K562 (cell line): ENCODE data around the gene IGFBPL1. TPM values are rescaled to one million over a fixed set of nuclear protein-coding genes. Genes with fewer than 3 reads are reported as not detected.

Experiments
- ATAC-seq: fragments of 200-7000 bp; cut with Tn5 transposase; 3 replicates; pipeline ENCODE4 v1.9.1; 2020; ENCODE audit warnings: moderate library complexity
- BruUV-seq: library from RNA; stranded (reverse); fragments of 400-500 nt; replicated peaks from 2 replicates; lab custom pipeline; 2021; lab: Mats Ljungman, UMichigan
- CTCF ChIA-PET: fragments of 300-600 bp; formaldehyde crosslinking; extraction: SDS; loops from one replicate; lab custom pipeline; 2021; ENCODE audit warnings: low intra/inter-chr PET ratio; lab: Yijun Ruan, JAX
- POLR2A ChIA-PET: fragments of 300-600, 350-650 bp; sonication (Branson Sonifier 250); formaldehyde crosslinking; extraction: SDS; loops from one replicate; lab custom pipeline; 2021; ENCODE audit warnings: antibody characterized with exemption, inconsistent platforms; lab: Yijun Ruan, JAX
- DNase-seq, 4 experiments: peaks; one replicate each; pipeline versions ENCODE4 v3.0.0 to v3.0.0-alpha.2; 2011 to 2018; ENCODE audit warnings: low spot score in 3 of 4, mixed read lengths in 3 of 4; ENCODE audit errors: extremely low read depth in 1 of 4
- FAIRE-seq: peaks from 2 replicates; lab custom pipeline; 2011; peaks lifted over from hg19 to GRCh38; lab: Jason Lieb, UNC
- H2AFZ ChIP-seq: 2 replicates; pipeline ENCODE4 v1.6.0; 2011; ENCODE audit warnings: low read depth, low read length, control low read depth, inconsistent platforms
- H3K27ac ChIP-seq: fragments of 200-600 bp; 3 replicates; pipeline ENCODE4 v1.8.0; 2011; ENCODE audit warnings: low read depth, mild to moderate bottlenecking, control low read depth, inconsistent platforms, low read length, moderate library complexity, mixed read lengths; ENCODE audit errors: extremely low read depth
- H3K27me3 ChIP-seq, 2 experiments: fragments of 300-600 bp in 1 of 2; 2 replicates in 1 of 2; 3 replicates in 1 of 2; pipeline versions ENCODE4 v1.6.0 to v1.8.0; 2011; ENCODE audit warnings: inconsistent platforms in 2 of 2, low read length in 2 of 2, mild to moderate bottlenecking in 1 of 2, mixed read lengths in 1 of 2, moderate library complexity in 1 of 2; ENCODE audit not compliant: control insufficient read depth in 2 of 2, insufficient read depth in 2 of 2
- H3K36me3 ChIP-seq: fragments of 300-600 bp; 3 replicates; pipeline ENCODE4 v1.8.0; 2011; ENCODE audit warnings: mild to moderate bottlenecking, low read length, inconsistent platforms; ENCODE audit not compliant: control insufficient read depth, insufficient read depth
- H3K4me1 ChIP-seq, 2 experiments: fragments of 200-600 bp in 1 of 2; replicated peaks in 1 of 2; 2 replicates in 1 of 2; 3 replicates in 1 of 2; pipeline versions ENCODE4 v1.5.1 to v1.8.0; 2011; ENCODE audit warnings: inconsistent platforms in 2 of 2, low read length in 2 of 2, mild to moderate bottlenecking in 1 of 2, mixed read lengths in 1 of 2, moderate library complexity in 1 of 2; ENCODE audit not compliant: control insufficient read depth in 2 of 2, insufficient read depth in 2 of 2
- H3K4me2 ChIP-seq: 2 replicates; pipeline ENCODE4 v1.6.1; 2011; ENCODE audit warnings: low read length, control low read depth, inconsistent platforms, mixed read lengths; ENCODE audit not compliant: insufficient read depth
- H3K4me3 ChIP-seq: fragments of 200-600 bp; sonication (generic), shearing (Covaris generic); 2 replicates; pipeline ENCODE4 v1.5.1; 2016; ENCODE audit warnings: control low read depth, inconsistent platforms
- H3K79me2 ChIP-seq: fragments of 200-600 bp; 3 replicates; pipeline ENCODE4 v1.8.0; 2011; ENCODE audit warnings: low read length, inconsistent platforms; ENCODE audit not compliant: control insufficient read depth, insufficient read depth
- H3K9ac ChIP-seq, 2 experiments: 2 replicates each; pipeline versions ENCODE4 v1.6.0 to v1.6.1; 2011; ENCODE audit warnings: low read depth in 2 of 2, low read length in 2 of 2, control low read depth in 1 of 2, inconsistent platforms in 1 of 2, mild to moderate bottlenecking in 1 of 2, mixed read lengths in 1 of 2; ENCODE audit not compliant: insufficient read depth in 1 of 2
- H3K9me1 ChIP-seq: one replicate; pipeline ENCODE4 v1.6.0; 2011; ENCODE audit warnings: inconsistent platforms, mild to moderate bottlenecking, low read length, moderate library complexity; ENCODE audit not compliant: control insufficient read depth, insufficient read depth
- H3K9me3 ChIP-seq: replicated peaks from 2 replicates; pipeline ENCODE4 v1.5.1; 2011; ENCODE audit warnings: low read depth, low read length, inconsistent platforms; ENCODE audit not compliant: control insufficient read depth, insufficient read depth
- H4K20me1 ChIP-seq: replicated peaks from 2 replicates; pipeline ENCODE4 v1.6.1; 2011; ENCODE audit warnings: low read length, inconsistent platforms, mixed read lengths; ENCODE audit not compliant: control insufficient read depth, insufficient read depth
- IRF2 ChIP-seq: sonication (generic); formaldehyde crosslinking; IDR thresholded peaks from 2 replicates; pipeline ENCODE4 v1.8.1; 2022; ENCODE audit warnings: mild to moderate bottlenecking, missing genetic modification reagents
- SRSF7 ChIP-seq: fragments of 200-400 bp; formaldehyde crosslinking; optimal IDR thresholded peaks from 2 replicates; pipeline ENCODE3; 2017; ENCODE audit warnings: mild to moderate bottlenecking, low read depth, low read length
- ZNF24 ChIP-seq: fragments of 450-650 bp; IDR thresholded peaks from 2 replicates; pipeline ENCODE4 v1.6.1; 2016
- WGBS: fragments of 100-300 bp; shearing (Covaris generic); methylation state at CpG from one replicate; pipeline ENCODE4 v1.1.6; 2016; ENCODE audit warnings: low coverage, mixed read lengths; ENCODE audit not compliant: insufficient coverage; ENCODE audit errors: missing lambda C conversion rate; 5-methylcytosine and 5-hydroxymethylcytosine counted together
- in situ Hi-C: fragments of 300-500 bp; cut with MboI; formaldehyde crosslinking; loops from 4 replicates; pipeline ENCODE4 v1.15.0; 2018; ENCODE audit warnings: inconsistent platforms, mixed read lengths
- intact Hi-C: fragments of 100-400 bp; cut with micrococcal nuclease; formaldehyde crosslinking; loops from 2 replicates; pipeline ENCODE4 v1.14.2; 2022
- polyA plus RNA-seq, 8 experiments: library from polyadenylated mRNA; depleted of rRNA in 4 of 8; stranded (reverse) in 5 of 8; unstranded in 3 of 8; fragments of >200 nt; fragmentation: Nextera tagmentation in 2 of 8; fragmentation: Illumina TruSeq in 1 of 8; extraction: Ambion mirVana in 2 of 8; extraction: Trizol in 1 of 8; gene quantifications; 2 replicates each; pipeline versions ENCODE4 v1.2.1 to v1.2.3, GENCODE V29; 2011 to 2014; ENCODE audit warnings: inconsistent platforms in 1 of 8, missing spikeins in 1 of 8
- total RNA-seq, 7 experiments: library from RNA; depleted of rRNA in 6 of 7; stranded (reverse); fragments of >200 nt in 6 of 7; fragmentation: Illumina TruSeq in 2 of 7; extraction: Trizol in 2 of 7; gene quantifications; 2 replicates each; pipeline versions ENCODE4 v1.2.1 to v1.2.3, GENCODE V29; 2011 to 2021; ENCODE audit warnings: low replicate concordance in 1 of 7

The IGFBPL1 gene
- total and polyA plus RNA-seq, 9 of the 15 experiments (the other 6 are each of a cell fraction or from before 2014, with no cell fraction given), result not detected

DNA sequence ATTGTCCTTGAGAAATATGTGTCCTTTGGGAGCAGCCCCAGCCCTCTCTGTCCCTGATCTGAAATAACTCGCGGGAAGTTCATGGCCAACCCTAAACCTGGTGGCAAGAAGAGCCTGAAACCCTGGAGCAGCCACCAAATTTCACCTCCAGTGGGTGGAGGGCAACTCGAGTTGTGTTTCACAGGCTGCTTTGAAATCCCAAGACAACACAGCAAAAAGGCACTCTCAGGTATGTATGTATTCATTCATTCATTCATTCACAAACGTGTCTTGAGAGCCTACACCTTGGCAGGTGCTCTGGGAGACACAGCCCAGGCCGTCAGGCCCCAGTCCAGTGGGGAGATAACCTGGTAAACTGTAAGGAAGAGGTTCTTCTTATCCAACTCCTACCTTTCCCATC lies 67.4 kb downstream of the IGFBPL1 start:
- 0% methylated on average over 5 of the region's 5 CpGs for WGBS
- BruUV-seq, result no TSS peak

More for the DNA sequence above, 67.4 kb downstream of the IGFBPL1 start:
- H3K9me1 ChIP-seq, result no peaks in the 10 kb centered on the region
- H3K36me3 ChIP-seq, result no peaks in the 10 kb centered on the region
- H3K4me2 ChIP-seq, result no peak overlapping the region
- intact Hi-C loops (no loop called here), in situ Hi-C loops (loop anchor here (5.0 to 25.0 kb wide), 3 partner anchors 450 to 870 kb away; partner anchors contain the start of gene POLR1E)
- no peak overlapping the region for H3K27ac ChIP-seq
- H4K20me1 ChIP-seq, result 0 out of 2 replicates have a peak, but pooled peaks cover 9% of the 10 kb centered on the region
- H3K79me2 ChIP-seq, result no peaks in the 10 kb centered on the region
- TF ChIP-seq IRF2 (no peak), SRSF7 (no peak), ZNF24 (peak; percentile 39; the same call in 1 of the 2 replicates)
- no peak for ATAC-seq
- H3K4me1 ChIP-seq, result no peaks in the 10 kb centered on the region; a peak in 1 of 5 replicates
- H3K4me3 ChIP-seq, result no peak overlapping the region
- DNase-seq, result no peak
- no peaks in the 10 kb centered on the region for H3K9me3 ChIP-seq
- CTCF ChIA-PET, result no interaction called here
- POLR2A ChIA-PET, result no interaction called here
- H3K9ac ChIP-seq, result no peak overlapping the region
- peaks cover 11 to 27% of the 10 kb centered on the region in 2 experiments; a peak in 3 of 5 replicates for H3K27me3 ChIP-seq
- no peak overlapping the region for H2AFZ ChIP-seq
- no peak for FAIRE-seq

Other genes with a start within 250 kb of the IGFBPL1 start
- gene ALDH1B1, start 31.8 kb downstream of the IGFBPL1 start, total RNA-seq (2014; rRNA removed), result 24.1 and 37.6 TPM in 2 replicates
- gene ALDH1B1, start 31.8 kb downstream of the IGFBPL1 start, total RNA-seq (2014; rRNA removed; fragmentation: Illumina TruSeq; extraction: Trizol), result 29.5 and 33.6 TPM in 2 replicates
- gene ALDH1B1, start 31.8 kb downstream of the IGFBPL1 start, total RNA-seq (2015; rRNA removed; fragmentation: Illumina TruSeq; extraction: Trizol), result 39.2 and 41.0 TPM in 2 replicates
- gene ALDH1B1, start 31.8 kb downstream of the IGFBPL1 start, total RNA-seq (2021), result 44.8 and 46.3 TPM in 2 replicates
- 27.4 and 30.8 TPM in 2 replicates for gene ALDH1B1, start 31.8 kb downstream of the IGFBPL1 start, polyA plus RNA-seq (2011; rRNA removed)
- gene ALDH1B1, start 31.8 kb downstream of the IGFBPL1 start, polyA plus RNA-seq (2014; fragmentation: Illumina TruSeq; extraction: Trizol), result 46.5 and 51.6 TPM in 2 replicates
- gene ALDH1B1, start 31.8 kb downstream of the IGFBPL1 start, polyA plus RNA-seq (2014; fragmentation: Nextera tagmentation; extraction: Ambion mirVana), result 10 to 100 TPM in 1 of 2 experiments, 1 to 10 TPM in 1; 8.6 to 12.7 TPM
- 22.4 and 27.7 TPM in 2 replicates for gene ALDH1B1, start 31.8 kb downstream of the IGFBPL1 start, polyA plus RNA-seq (2014; rRNA removed)
- not detected in 2 replicates for gene ANKRD18A, start 196.1 kb upstream of the IGFBPL1 start, total RNA-seq (2014; rRNA removed)
- not detected in 2 replicates for gene ANKRD18A, start 196.1 kb upstream of the IGFBPL1 start, total RNA-seq (2014; rRNA removed; fragmentation: Illumina TruSeq; extraction: Trizol)
- gene ANKRD18A, start 196.1 kb upstream of the IGFBPL1 start, total RNA-seq (2015; rRNA removed; fragmentation: Illumina TruSeq; extraction: Trizol), result not detected in 2 replicates
- 0.76 and 1.9 TPM in 2 replicates for gene ANKRD18A, start 196.1 kb upstream of the IGFBPL1 start, total RNA-seq (2021)
- not detected in 2 replicates for gene ANKRD18A, start 196.1 kb upstream of the IGFBPL1 start, polyA plus RNA-seq (2011; rRNA removed)
- not detected in 2 replicates for gene ANKRD18A, start 196.1 kb upstream of the IGFBPL1 start, polyA plus RNA-seq (2014; fragmentation: Illumina TruSeq; extraction: Trizol)
- gene ANKRD18A, start 196.1 kb upstream of the IGFBPL1 start, polyA plus RNA-seq (2014; fragmentation: Nextera tagmentation; extraction: Ambion mirVana), result not detected
- not detected in 2 replicates for gene ANKRD18A, start 196.1 kb upstream of the IGFBPL1 start, polyA plus RNA-seq (2014; rRNA removed)